NCI-H510A (cell line): ENCODE data around the gene GAS7.

Experiments used
- DNase-seq: peaks from one replicate; lab custom pipeline; 2025; lab: John Stamatoyannopoulos, UW

GAS7 gene

DNA sequence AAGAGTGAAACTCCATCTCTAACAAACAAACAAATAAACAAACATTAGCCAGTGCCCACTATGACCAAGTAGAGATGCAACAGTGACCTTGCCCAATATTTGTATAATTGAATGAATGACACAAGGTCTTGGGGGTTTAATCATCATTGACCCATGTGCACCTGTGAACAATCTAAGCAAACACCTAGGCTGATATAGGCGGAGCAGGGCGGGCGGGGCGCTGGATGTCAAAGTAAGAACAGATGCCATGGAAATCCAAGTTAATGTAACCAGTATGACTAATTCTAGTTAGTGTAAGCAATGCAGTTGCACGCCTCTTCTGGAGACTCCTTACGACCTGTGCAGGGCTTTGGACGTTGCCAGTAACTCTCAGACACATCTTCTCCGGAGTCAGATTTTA lies 310.9 kb downstream of the GAS7 start:
- DNase-seq: no peak

DNA sequence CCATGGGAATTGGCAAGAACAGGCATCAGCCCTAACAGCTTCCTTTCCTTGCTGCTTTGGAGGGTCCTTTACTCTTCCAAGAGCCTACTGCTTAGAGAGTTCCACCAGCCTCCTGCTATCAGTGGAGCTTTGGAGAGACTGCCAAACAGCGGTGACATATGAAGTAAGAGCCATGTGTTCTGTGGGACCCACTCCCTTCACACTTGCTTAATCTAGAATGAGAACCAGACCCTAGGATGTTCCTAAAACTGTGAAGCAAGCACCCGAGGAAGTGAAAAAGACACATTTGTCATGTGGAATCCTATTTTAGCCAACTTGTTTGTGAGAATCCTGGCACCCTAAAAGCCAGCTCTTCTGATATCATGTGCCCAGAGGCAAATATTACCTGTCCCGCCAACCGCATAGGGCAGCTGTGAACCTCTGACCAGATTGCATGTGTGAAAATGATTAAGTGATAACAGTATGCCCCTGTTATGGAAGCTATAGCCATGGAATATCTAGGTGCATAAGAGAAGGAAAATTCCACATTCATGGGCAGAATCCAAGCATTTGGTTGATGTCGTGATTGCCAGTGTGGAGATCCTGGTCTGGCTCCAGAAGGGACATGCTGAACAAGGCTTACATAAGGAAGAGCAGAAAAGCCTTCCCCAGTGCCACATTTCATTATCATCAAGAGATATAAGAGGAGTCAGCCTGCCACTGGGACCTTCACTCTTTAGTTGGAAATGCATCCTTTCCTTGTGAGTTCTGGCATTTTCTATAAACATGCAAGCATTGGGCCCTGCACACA lies 312.1 kb downstream of the GAS7 start:
- DNase-seq: no peak

DNA sequence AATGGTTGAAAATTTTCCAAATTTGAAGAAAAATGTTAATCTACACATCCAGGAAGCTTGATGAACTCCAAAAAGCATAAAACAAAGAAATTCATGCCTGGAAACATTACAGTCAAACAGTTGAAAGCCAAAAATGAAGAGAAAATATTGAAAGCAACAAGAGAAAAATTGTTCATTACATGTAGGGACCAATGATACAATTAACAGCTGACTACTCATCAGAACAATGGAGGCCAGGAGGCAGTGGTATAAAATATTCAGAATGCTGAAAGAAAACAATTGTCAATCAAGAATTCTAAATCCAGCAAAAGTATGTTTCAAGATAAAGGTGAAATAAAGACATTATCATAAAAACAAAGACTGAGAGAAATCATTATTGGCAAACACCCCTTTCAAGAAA lies 315.0 kb downstream of the GAS7 start:
- DNase-seq: no peak

DNA sequence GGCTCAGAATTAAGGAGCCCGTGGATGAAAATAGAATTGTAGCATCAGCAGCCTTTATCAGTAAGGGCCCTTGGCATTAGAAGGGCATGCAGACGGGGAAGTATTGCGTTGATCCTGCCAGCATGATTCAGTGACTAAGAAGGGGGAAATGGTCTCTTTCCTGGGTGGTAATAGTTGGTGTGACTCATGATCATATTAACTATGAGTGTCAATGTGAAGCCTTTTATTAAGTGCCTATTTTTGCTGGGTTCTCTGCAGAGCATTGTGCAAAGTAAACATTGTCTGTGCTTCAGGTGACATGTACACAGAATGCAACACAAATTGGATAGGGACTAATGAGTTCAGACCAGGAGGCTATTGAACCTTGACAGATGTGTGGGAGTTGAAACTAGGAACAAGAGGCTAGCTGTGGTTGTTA lies 317.8 kb downstream of the GAS7 start:
- no peak for DNase-seq

DNA sequence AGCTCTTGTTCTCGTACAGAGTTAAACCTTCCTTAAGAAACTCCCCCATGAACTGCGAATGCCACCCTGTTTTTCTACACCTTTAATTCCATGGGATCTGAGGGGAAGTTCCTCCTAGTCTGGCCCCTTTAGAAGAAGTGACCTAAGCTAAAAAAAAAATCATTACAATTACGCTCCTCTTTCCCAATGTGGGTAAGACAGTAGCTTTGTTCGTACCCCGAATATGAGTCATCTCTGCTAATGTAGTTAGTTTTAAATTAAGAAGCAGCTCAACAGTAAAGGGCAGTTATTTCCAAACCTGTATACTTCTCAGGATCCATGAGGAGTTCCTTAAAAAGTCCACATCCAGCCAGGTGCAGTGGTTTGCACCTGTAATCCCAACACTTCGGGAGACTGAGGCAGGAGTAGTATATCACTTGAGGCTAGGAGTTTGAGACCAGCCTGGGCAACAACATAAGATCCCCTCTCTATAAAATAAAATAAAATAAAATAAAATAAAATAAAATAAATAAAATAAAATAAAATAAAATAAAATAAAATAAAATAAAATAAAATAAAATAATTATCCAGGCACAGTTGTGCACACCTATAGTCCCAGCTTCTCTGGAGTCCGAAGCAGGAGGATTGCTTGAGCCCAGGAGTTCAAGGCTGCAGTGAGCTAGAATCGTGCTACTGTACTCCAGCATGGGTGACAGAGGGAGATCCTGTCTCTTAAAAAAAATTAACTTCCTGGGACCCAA lies 319.4 kb downstream of the GAS7 start:
- DNase-seq: no peak

DNA sequence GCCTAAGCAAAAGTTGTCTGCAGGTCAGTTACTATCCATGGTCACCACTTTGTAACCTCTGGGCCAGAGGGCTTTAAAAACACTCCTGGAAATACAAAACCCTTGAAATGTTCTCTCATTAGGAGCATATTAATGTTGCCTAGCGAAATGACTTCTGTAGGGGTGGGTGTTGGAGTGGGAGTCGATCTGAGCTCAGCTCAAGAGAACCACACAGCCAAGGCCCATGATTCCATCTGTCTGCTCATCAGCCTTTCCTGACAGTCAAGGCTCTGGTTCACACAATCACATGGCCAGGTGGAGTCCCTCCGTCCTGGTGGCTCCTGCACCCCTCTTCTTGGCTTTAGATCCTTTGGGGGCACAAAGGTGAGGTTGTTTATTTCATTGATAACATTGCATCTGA lies 320.1 kb downstream of the GAS7 start:
- no peak for DNase-seq

- DNase-seq: no peak
These were observed 323.0 kb downstream of the GAS7 start for GRCh38 chr17:9875441-9875840.

- no peak for DNase-seq
These were observed 323.7 kb downstream of the GAS7 start for GRCh38 chr17:9874722-9875121.

DNA sequence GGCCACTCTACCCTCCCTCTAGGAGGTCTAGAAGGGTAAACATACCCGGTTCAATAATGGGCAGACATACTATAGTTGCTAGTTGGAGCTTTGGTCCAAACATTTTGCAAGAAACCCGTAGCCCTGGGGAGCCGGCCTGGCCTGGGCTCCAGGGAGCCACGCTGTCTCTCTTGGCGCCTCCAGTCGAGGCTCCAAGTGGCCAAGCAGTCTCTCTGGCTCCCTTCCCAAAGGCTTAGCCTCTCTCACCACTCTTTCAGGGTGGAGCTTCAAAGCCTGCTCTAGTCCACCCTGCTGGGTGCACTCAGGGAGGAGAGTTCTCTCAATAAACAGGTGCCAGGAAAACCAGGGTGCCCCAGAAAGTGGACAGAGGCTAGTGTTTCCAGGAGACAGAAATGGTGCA lies 325.6 kb downstream of the GAS7 start:
- DNase-seq: no peak

DNA sequence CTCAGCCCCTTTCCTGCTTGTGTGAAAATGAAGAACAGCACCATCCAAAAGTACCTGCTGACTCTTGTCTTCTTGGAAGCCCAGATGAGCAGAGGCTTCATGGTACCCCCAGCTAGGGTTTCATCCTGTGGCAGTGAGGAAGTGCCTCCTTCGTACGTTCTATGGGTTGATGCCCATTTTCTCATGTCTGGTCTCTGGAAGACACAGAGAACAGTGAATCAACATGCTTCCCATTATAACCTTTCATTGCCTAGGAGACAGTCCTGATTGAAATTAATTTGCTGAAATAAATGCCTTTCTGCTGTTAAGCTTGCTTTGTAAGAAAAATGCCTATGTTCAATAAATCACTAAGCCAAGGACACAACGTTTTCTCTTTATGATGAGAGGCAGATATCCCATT lies 329.9 kb downstream of the GAS7 start:
- DNase-seq: no peak

DNA sequence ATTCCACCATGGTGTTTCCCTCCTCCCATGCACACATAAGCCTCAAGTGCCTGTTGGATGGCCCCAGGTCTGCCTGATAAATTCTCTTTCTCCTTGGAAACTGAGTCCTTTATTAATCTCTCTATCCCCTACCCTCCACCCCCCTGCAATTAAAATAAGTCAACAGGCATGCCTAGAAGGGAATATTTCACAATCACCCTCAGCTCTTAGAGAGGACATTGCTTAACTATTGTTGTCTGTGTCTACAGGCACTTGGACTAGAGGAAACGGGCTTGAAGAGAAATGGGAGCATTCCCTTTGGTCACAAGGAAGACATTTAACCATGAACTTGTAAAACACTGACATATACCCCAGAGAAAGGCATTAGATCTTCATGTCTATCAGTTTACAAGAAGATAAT lies 332.8 kb downstream of the GAS7 start:
- DNase-seq: no peak

DNA sequence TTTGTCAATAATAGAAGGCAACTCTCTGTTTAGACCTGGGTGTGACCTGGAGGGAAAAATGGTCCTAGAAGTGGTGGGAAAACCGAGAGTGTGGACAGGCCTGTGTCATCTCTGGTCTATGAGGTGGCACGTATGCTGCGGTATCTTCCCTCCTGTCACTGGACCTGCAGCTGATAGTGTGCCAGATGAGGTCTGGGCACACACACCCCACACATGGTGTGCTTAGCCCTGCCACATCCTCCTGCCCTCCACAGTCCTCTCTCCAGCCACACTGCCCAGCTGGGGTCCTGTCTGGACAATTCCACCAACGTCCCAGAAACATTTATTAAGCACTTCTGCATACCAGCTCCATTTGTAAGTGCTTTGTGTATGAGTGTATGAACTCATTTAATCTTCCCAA lies 335.5 kb downstream of the GAS7 start:
- no peak for DNase-seq

GRCh38 chr17:9862220-9862619 lies 336.2 kb downstream of the GAS7 start:
- DNase-seq: no peak

GRCh38 chr17:9860851-9861250 lies 337.6 kb downstream of the GAS7 start:
- no peak for DNase-seq
